ENCODE results near the gene IDE. TPM values are rescaled to one million over a fixed set of nuclear protein-coding genes. Genes with fewer than 3 reads are reported as not detected.
A peak's percentile ranks its signal among the peaks of the same experiment; 100 is the strongest.
"Not testable (repeated sequence)": the region's sequence is repeated elsewhere in the genome, so short reads cannot be mapped to it uniquely, and the experiment has no call there.

Gene IDE
- polyA plus RNA-seq, 5 donors = 16.0 to 25.8 (median 21.6) TPM

DNA sequence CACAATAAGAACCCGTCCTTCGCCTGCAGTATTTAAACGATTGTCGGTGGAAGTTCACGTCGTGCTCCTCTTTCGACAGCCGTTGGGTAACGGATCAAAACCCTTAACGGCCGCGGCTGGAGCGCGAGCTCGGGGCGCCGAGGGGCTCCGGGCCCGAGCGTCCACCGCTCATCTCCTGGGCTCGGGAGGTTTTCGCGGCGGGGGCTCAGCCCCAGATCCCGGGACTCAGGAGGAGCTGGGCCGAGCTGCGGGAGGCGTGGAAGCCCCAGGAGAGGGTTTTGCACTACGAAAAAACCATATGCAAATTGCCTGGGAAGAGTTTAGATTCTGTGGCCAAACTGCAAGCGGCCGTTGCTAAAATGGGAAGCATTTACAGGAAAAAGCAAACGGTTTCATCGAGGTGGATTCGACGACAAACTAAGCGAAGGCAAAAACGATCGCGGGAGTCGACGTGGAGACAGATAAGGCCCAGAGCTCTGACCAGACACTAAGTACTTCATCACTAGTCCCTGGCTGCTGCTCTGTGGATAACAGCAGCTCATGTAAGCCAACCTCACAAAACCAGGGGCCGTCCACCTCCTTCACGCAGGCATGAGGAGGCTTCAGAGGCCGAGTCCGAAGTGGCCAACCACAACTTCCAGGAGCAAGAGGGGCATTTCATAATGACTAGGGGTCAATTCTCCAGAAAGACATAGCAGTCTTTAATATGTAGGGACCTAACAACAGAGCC is 153.2 kb downstream of the IDE start:
- DNase-seq = no peak

DNA sequence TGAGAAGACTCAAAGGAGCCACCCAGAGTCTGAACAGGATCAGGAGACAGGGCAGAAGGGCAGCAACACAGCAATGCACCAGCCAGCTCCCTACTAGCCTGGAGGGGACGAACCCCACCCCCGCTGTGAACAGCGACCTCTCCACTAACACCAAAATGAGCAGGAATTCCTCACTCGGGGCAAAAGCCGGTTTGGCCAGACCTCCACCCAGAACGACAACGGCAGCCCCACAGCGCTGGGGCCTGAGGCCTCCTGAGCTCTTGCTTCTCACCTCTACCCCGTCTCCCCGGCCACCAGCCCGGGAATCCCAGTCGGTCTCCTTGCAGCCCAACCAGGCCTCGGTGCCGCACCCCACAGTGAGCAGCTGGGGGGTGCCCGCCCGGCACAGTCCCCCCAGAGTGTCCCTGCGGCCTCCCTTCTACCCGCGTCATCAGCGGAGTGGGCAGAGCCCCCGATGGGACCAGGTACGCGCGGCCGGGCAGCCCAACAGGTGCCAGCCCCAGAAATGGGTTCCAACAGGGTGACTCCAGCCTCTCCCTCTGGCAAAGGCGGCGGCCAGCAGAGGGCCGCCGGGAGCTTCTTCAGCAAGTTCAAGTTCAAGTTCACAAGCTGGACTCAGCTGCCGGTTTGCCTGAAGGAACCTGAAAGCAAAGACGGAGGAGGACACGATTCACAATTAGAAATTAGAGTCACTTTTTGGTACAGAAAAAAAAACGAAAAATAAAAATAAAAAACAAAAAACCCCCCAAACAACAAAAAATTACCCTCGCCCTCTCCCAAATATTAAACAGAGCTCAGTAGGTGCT is 153.9 kb downstream of the IDE start:
- DNase-seq = peak; percentile 32 to 37

DNA sequence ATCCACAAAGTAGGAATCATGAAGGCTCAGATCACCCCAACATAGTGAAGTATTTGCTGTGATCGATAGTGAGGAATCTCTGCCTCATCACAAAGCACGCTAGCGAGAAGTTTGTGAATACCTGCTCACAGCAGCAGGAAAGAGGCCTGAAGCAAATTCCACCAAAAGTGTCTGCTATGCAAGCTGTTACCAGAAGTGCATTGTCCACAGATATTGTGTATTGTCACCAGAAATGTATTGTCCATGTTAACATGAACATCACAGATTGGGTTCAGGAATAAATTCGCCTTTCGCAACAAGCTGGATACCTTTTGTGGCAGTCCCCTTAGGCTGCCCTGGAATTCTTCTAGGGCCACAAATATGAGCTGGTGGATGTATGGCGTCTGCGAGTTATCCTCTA is 155.0 kb downstream of the IDE start:
- DNase-seq = no peak

DNA sequence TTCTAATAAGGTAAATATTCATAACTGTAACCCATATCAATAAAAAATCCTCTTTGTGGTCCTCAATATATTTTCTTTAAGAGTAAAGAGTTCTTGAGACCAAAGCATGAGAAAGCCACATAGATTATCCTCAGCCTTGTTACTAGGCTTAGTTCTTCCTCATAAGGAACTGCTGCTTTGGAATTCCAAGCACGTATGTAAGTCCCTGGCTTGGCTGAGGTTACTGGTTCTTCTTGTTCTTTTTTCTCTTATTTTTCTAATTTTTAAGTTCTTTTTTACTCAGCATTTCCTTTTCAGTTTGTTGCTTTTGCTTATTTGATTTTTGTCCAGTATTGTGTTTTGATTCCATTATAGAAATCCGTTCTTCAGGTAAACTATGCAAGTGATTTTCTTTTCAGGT is 155.7 kb downstream of the IDE start:
- no peak for DNase-seq

DNA sequence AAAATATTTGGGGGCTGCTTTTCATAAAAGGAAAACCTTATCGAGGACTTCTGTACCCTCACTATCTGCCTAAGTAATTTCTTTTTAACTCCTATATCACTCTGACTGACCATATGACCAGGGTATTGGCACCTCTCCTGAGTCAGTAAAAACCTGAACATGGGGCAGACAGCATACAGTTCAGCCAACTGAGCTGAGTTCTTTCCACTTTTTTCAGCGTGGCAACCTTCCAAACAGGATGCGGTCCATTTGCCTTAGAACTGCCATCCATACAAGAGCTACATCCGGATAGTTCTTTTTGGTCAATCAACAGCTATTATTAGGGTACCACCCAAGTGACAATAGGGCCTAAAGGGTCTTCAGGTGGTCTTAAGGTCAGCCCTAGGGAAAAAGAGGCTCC is 160.4 kb downstream of the IDE start:
- DNase-seq = no peak

DNA sequence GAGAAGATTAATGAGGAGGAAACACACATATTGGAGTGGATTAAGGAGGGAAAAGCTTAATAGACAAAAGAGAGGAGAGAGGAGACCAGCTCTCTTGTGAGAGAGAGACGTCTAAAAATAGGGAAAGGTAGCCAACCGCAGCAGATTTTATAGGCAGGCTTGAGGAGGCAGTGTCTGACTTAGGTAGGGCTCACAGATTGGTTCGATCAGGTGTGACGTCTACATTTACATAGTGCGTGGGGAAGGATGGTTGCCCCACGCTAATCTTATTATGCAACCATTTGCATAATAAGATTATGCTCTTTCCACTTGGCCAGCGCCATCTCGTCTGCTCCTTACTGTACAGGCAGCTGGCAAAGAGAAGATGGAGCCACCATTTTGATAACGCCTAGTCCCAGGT is 160.9 kb downstream of the IDE start:
- no peak for DNase-seq

DNA sequence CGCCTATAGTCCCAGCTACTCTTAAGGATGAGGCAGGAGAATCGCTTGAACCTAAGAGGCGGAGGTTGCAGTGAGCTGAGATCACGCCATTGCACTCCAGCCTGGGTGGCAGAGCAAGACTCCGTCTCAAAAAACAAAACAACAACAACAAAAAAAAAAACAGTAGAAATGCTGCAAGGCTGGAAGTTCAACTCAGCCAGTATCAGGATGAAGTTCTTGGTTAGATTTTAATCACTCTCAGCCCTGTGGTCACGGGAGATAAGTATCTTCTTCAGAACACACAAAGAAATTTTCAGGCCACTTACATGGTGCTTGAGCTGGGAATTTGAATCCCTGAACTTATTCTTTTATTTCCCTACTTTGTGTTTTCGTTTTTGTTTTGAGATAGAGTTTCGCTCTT is 162.5 kb downstream of the IDE start:
- no peak for DNase-seq

DNA sequence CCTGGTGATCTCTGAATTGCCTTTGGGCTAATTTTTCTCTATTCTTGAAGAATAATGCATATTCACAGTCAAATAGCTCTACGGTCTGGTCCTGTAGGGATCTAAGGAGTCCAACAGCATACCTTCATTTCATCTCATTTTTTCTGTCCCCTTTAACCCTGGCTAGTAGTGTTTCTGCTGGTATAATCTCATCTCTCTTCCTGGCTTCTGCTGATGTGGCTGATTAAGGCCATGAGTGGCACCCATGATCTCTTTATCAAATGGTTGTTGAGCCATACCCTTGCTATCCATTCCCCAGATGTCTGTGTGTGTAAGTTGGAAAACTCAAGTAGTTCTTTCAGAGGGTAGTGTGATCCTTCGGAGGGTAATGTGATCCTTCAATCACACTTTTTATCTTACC is 163.4 kb downstream of the IDE start:
- DNase-seq = no peak

DNA sequence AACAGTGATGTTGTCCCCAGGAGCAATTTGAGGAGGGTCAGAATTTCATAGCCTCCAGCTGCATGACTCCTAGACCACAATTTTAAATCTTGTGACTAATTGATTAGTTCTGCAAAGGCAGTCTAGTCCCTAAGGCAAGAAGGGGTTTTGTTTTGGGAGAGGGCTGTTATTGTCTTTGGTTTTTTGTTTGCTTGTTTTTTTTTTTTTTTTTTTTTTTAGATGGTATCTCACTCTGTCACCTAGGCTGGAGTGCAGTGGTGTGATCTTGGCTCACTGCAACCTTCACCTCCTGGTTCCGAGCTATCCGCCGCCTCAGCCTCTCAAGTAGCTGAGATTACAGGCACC is 165.9 kb downstream of the IDE start:
- no peak for DNase-seq

DNA sequence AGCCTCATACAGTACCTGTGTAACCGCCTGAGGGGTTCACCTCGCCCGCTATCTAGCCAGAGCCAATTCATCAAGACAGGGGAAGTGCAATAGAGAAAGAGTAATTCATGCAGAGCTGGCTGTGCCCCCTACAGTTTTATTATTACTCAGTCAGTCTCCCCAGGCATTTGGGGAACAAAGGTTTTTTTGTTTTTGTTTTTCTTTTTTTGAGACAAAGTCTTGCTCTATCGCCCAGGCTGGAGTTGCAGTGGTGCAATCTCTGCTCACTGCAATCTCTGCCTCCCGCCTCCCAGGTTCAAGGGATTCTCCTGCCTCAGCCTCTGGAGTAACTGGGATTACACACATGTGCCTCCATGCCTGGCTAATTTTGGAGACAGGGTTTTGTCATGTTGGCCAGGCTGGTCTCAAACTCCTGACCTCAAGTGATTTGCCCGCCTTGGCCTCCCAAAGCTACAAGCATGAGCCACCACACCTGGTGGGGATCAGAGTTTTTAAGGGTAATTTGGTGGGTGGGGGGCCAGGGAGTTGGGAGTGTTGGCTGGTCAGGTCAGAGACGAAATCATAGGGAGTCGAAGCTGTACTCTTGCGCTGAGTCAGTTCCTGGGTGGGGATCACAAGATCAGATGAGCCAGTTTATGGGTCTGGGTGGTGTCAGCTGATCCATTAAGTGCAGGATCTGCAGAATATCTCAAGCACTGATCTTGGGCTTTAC is 166.4 kb downstream of the IDE start:
- no peak for DNase-seq

DNA sequence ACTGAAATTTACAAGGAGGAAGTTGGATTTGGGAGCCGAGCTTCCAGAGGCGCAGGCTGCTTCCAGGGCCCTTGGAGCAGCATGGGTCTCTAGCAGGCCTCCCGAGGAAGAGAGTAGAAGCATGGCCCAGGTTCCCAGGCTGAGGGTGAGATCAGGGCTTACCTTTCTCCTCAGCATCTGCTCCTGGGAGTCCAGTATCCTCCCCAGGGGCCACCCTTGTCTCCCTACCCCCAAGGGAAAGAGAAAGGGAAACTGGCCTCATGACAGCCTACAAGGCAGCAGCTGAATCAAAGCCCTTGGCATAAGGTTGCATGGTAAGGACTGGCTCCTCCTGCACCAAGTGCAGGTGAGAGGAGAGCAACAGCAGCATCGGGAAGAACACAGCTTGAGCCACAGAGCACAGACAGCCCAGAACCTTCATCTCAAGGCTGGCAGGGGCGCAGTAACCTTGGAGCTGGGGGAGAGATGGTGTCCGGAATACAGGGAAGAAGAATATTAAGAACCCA is 168.4 kb downstream of the IDE start:
- DNase-seq = no peak

DNA sequence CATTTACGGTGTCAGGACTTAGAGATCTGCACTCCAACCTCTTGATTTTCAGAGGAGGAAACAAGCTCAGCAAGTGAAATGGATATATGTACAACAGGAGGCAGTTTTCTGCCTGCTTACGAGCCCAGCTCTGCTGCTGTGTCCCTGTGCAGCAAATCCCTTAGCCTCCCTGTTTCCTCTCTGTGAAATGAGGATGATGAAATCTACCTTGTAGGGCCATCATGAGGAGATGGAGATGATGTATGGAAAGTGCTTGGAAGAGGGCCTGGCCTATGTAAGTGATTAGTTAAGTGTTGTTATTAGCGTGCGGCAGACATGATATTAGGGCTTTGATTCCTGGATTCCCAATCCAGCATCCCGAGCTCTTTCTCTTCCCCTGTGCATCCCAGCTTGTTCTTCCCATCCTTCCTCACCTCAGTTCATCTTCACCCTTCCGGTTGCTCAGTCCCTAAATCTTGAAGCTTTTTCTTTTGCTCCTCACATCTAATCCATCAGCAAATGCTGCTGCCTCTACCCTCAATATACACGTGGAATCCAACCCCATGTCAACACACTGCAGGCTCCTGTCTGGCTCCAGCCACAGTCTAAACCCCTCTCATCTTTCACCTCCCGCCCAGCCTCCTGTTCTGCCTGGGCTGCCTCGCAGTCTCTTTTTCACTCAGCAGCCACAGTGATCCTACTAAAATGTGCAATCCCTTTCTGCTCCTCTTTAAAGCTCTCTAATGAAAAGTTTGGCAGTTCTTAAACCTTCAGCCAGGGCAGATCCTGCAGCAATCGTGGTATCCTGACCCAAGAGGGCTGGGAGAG is 169.1 kb downstream of the IDE start:
- DNase-seq = no peak

DNA sequence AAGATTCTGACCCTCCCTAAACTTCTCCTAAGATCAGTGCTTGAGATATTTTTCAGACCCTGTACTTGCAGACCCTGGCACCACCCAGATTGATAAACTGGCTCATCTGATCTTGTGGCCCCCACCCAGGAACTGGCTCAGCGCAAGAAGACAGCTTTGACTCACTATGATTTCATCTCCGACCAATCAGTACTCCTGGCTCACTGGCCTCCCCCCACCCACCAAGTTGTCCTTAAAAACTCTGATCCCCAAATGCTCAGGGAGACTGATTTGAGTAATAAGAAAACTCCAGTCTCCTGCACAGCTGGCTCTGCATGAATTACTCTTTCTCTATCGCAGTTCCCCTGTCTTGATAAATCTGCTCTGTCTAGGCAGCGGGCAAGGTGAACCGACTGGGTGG is 171.7 kb downstream of the IDE start:
- not testable (repeated sequence) for DNase-seq

Other genes with a start within 250 kb of the IDE start
- 10 to 100 TPM; 19.0 to 61.5 (median 36.2) TPM for gene KIF11, start 19.0 kb upstream of the IDE start, polyA plus RNA-seq (ENCODE audit: insufficient read depth in 1 of 5, insufficient read length in 5 of 5, low replicate concordance in 1 of 5)
- 10 to 100 TPM; 23.9 to 42.3 (median 37.5) TPM for gene HHEX, start 115.9 kb upstream of the IDE start, polyA plus RNA-seq (ENCODE audit: insufficient read depth in 1 of 5, insufficient read length in 5 of 5, low replicate concordance in 1 of 5)

All from right lung (tissue), 5 donors.